ENCODE measurements around the gene STAT5B. TPM values are rescaled to one million over a fixed set of nuclear protein-coding genes. Genes with fewer than 3 reads are reported as not detected.
A peak's percentile ranks its signal among the peaks of the same experiment; 100 is the strongest.

The STAT5B gene
- total and polyA plus RNA-seq, 9 of the 15 experiments (the other 6 are each of a cell fraction or from before 2014, with no cell fraction given) = 20.8 to 176 (median 92.4) TPM

- TF ChIP-seq NR2C1 (IDR thresholded peaks at IDR 0.05) (peak; percentile 65), NR2C1 (tag; IDR thresholded peaks at IDR 0.05) (peak; percentile 42; the same call in 1 of the 2 replicates), ZC3H8 (IDR thresholded peaks at IDR 0.05) (no peak), ZNF551 (CRISPR knock-in tag; IDR thresholded peaks at IDR 0.05) (no peak), NONO (IDR thresholded peaks at IDR 0.05; ENCODE audit: low read depth in 2 of 2, low read length in 1 of 2) (no peak), ZBTB1 (CRISPR knock-in tag; IDR thresholded peaks at IDR 0.05; ENCODE audit: borderline replicate concordance, low read depth) (no peak), HDGF (IDR thresholded peaks at IDR 0.05) (no peak), ZC3H11A (IDR thresholded peaks at IDR 0.05; ENCODE audit: low read depth, low read length) (no peak), SOX6 (IDR thresholded peaks at IDR 0.05) (no peak; the same call in 1 of the 2 replicates), NCOR1 (IDR thresholded peaks at IDR 0.05) (peak; percentile 46), HBP1 (CRISPR knock-in tag; IDR thresholded peaks at IDR 0.05) (0 out of 2 replicates have a peak, but pooled peaks have one; percentile 18), U2AF2 (optimal IDR thresholded peaks at IDR 0.05; ENCODE audit: low read depth, low read length) (no peak), GTF2E2 (tag; IDR thresholded peaks at IDR 0.05) (no peak), HEY1 (CRISPR knock-in tag; IDR thresholded peaks at IDR 0.05; ENCODE audit: borderline replicate concordance) (no peak), ZBTB11 (CRISPR knock-in tag; IDR thresholded peaks at IDR 0.05) (0 out of 6 replicates have a peak, but pooled peaks of 1 of the 3 experiments have one; percentile 27), AFF1 (IDR thresholded peaks at IDR 0.05; ENCODE audit: low read depth in 1 of 2, partially characterized antibody in 2 of 2) (peak in 1 of 2 experiments; percentile 37), MBD2 (IDR thresholded peaks at IDR 0.05; ENCODE audit: borderline replicate concordance, low read depth) (peak; percentile 28; the same call in 1 of the 2 replicates), SAP30 (IDR thresholded peaks at IDR 0.05; ENCODE audit: borderline replicate concordance, insufficient read depth, low read depth, low read length, poor library complexity, severe bottlenecking) (no peak)
Measured at GRCh38 chr17:42317266-42317845, 41.2 kb upstream of the STAT5B start (continued).

All from K562 (cell line).